WI38 (cell line): ENCODE results near the gene HOXD3.

Experiments used
- H3K4me3 ChIP-seq: 2 replicates; pipeline ENCODE4 v1.5.1; 2011; ENCODE audit warnings: low read depth, mild to moderate bottlenecking, control low read depth, low read length
- CTCF ChIP-seq: IDR thresholded peaks from 2 replicates; pipeline ENCODE4 v1.5.1; 2012; ENCODE audit warnings: low read depth, mild to moderate bottlenecking, control low read depth, low read length

Gene HOXD3

GRCh38 chr2:176111846-176112374 is 45.2 kb upstream of the HOXD3 start:
- no peak overlapping the region for H3K4me3 ChIP-seq
- no peak for TF ChIP-seq CTCF

- no peak overlapping the region for H3K4me3 ChIP-seq
- no peak for TF ChIP-seq CTCF
These were observed 44.5 kb upstream of the HOXD3 start for GRCh38 chr2:176112375-176113302.

- H3K4me3 ChIP-seq, result no peak overlapping the region
- TF ChIP-seq CTCF, result no peak
These were observed 42.8 kb upstream of the HOXD3 start for GRCh38 chr2:176114120-176114929.

DNA sequence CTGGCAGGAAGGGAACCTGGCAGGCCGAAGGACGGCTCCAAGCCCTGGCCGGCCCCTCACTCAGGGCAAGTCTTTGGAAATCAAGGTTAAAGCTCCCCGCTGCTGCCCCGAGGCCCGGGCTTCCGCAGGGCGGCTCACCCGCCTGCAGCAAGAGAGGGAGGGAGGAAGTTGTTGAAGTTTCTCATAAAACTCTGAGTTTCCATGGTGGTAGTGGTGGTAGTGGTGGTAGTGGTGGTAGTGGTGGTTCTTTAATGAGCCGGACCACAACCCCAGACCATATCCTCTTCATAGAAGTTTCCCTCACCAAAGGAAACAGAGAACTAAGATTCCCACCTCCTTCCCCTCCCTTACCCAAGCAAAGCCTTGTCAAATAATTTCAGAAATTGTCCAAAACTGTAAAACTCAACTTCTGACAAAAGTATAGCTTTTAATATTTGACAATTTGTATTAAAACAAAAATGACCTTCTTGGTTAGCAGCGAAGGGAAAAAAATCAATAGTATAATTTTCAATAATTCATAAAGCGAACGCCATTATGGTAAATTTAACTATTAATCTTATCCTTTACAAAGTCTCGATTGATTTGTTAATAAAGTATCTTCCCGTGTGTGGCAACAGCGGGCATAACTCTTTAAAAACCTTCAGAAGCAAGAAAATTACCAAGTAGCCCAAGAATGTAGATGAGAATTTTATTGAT is 42.0 kb upstream of the HOXD3 start:
- no peak overlapping the region for H3K4me3 ChIP-seq
- TF ChIP-seq CTCF, result no peak

- no peak for TF ChIP-seq CTCF
- no peak within 1 kb of the TSS for H3K4me3 ChIP-seq
These were observed 41.0 kb upstream of the HOXD3 start, which contains the start of gene HOXD10 for GRCh38 chr2:176115883-176116813. Gene HOXD10 (plus strand): TSS chr2:176116778. CDS start chr2:176116834, 56 bp downstream.

DNA sequence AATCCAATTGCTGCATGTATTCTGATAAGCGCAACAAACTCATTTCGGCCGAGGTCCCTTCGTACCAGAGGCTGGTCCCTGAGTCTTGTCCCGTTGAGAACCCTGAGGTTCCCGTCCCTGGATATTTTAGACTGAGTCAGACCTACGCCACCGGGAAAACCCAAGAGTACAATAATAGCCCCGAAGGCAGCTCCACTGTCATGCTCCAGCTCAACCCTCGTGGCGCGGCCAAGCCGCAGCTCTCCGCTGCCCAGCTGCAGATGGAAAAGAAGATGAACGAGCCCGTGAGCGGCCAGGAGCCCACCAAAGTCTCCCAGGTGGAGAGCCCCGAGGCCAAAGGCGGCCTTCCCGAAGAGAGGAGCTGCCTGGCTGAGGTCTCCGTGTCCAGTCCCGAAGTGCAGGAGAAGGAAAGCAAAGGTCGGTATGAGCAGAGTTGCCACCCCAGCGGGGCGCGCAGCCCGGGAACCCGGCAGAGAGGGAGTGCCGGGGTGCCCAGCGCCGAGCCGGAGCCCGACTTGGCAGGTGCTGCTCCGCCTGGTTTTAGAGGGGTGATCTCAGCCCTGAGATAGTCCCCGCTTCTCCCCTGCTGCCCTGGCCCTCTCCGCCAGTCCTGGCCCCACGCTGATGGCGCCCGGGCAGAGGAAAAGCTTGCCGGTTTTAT is 39.8 kb upstream of the HOXD3 start:
- TF ChIP-seq CTCF, result no peak
- no peak overlapping the region for H3K4me3 ChIP-seq
